ENCODE data around the gene RP9. TPM values are rescaled to one million over a fixed set of nuclear protein-coding genes. Genes with fewer than 3 reads are reported as not detected.

RP9 gene
- polyA plus RNA-seq, 1 donor = 39.3 TPM

- no peak for DNase-seq
Measured at GRCh38 chr7:33065981-33066380, 43.2 kb downstream of the RP9 start.

GRCh38 chr7:33062782-33063443 lies 46.3 kb downstream of the RP9 start:
- DNase-seq = peak; percentile 95

GRCh38 chr7:33062023-33062781 lies 47.0 kb downstream of the RP9 start, which contains the start of gene NT5C3A:
TSS of gene NT5C3A (minus strand) at chr7:33062776. CDS start at chr7:33062705, 71 bp downstream.
- peak; percentile 43 for DNase-seq

- no peak for DNase-seq
Measured at GRCh38 chr7:33061282-33061937, 47.8 kb downstream of the RP9 start.

- DNase-seq = no peak
Measured at GRCh38 chr7:33059635-33060034, 49.6 kb downstream of the RP9 start.

- no peak for DNase-seq
Measured at GRCh38 chr7:33055158-33055557, 54.0 kb downstream of the RP9 start.

- DNase-seq = no peak
Measured at GRCh38 chr7:33054261-33054964, 54.8 kb downstream of the RP9 start.

- DNase-seq = no peak
Measured at GRCh38 chr7:33053721-33054120, 55.5 kb downstream of the RP9 start.

- peak; percentile 53 for DNase-seq
Measured at GRCh38 chr7:33050535-33051318, 58.5 kb downstream of the RP9 start.

GRCh38 chr7:33048704-33049103 lies 60.5 kb downstream of the RP9 start:
- DNase-seq = no peak

- DNase-seq = no peak
Measured at GRCh38 chr7:33048257-33048656, 60.9 kb downstream of the RP9 start.

GRCh38 chr7:33044986-33045385 lies 64.2 kb downstream of the RP9 start:
- DNase-seq = no peak

Other genes starting within 250 kb of the RP9 start
- 69.2 TPM for gene KBTBD2, start 217.6 kb downstream of the RP9 start, polyA plus RNA-seq (ENCODE audit: insufficient read length)
- gene FKBP9, start 152.0 kb downstream of the RP9 start, polyA plus RNA-seq (ENCODE audit: insufficient read length) = 174 TPM
- 49.7 TPM for gene NT5C3A, start 46.6 kb downstream of the RP9 start, polyA plus RNA-seq (ENCODE audit: insufficient read length)
- gene BBS9, start 20.2 kb upstream of the RP9 start, polyA plus RNA-seq (ENCODE audit: insufficient read length) = 16.3 TPM

Data from left kidney (tissue), 2 donors.